Measurements from ENCODE around the gene DDX21.
"Not testable (repeated sequence)": the region's sequence is repeated elsewhere in the genome, so short reads cannot be mapped to it uniquely, and the experiment has no call there.

The DDX21 gene

DNA sequence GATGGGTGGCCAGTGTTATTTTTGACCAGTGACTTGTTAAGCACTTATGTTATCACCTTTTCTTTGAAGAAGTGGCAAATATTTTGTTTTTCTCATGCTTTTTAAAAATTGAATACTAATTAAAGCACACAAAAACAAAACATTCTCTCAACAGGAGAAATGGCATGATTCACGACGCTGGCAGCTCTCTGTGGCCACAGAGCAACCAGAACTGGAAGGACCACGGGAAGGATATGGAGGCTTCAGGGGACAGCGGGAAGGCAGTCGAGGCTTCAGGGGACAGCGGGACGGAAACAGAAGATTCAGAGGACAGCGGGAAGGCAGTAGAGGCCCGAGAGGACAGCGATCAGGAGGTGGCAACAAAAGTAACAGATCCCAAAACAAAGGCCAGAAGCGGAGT is 26.4 kb downstream of the DDX21 start:
- DNase-seq (ENCODE audit: extremely low spot score, insufficient read length, low read depth) (no peak), FAIRE-seq (no peak)

DNA sequence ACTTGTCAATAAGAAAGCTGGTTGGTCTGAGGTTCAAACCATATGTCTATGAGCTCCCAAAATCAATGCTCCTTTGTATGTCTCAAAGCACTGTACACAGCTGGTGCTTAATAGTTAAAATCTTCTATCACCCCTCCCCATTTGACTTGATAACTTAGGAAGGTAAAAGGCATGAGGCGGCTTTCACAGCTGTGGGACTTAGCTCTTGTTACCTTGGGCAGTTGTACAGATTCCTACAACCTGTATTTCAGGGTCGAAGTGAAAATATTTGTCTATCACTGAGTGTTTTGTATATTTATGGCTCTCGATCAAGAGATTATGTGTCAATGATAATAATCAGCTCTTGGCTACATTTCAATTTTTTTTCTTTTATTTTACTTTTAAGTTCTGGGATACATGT is 31.6 kb downstream of the DDX21 start:
- FAIRE-seq (no peak), DNase-seq (ENCODE audit: extremely low spot score, insufficient read length, low read depth) (no peak)

DNA sequence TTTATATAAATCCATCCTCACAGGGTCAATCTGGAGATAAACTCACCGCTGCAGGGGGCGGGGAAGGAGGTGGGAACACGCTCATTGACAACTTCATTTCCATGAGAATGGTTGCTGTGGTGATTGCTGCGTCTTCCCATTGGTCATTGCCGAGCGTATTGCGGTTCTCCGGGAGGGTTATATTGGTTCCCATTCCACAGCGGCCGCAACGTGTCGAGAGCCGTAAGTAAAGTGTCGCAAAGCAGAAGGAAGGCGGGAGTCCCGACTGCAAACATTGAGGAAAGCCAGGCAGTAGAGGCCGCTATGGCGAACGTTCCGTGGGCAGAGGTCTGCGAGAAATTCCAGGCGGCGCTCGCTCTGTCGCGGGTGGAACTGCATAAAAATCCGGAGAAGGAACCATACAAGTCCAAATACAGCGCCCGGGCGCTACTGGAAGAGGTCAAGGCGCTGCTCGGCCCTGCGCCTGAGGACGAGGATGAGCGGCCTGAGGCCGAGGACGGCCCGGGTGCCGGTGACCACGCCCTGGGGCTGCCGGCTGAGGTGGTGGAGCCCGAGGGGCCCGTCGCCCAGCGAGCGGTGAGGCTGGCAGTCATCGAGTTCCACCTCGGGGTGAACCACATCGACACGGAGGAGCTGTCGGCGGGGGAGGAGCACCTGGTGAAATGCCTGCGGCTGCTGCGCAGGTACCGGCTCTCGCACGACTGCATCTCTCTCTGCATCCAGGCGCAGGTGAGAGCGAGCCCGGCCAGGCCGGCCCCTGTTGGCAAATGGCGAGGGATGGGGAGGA is 32.8 kb downstream of the DDX21 start, which contains the start of gene KIFBP:
Gene KIFBP (plus strand): TSS at position 274 of the 787 bp plus-strand sequence. CDS start 30 bp downstream, at position 304.
- DNase-seq (ENCODE audit: extremely low spot score, insufficient read length, low read depth) (peak; percentile 86), FAIRE-seq (peak; percentile 97)

DNA sequence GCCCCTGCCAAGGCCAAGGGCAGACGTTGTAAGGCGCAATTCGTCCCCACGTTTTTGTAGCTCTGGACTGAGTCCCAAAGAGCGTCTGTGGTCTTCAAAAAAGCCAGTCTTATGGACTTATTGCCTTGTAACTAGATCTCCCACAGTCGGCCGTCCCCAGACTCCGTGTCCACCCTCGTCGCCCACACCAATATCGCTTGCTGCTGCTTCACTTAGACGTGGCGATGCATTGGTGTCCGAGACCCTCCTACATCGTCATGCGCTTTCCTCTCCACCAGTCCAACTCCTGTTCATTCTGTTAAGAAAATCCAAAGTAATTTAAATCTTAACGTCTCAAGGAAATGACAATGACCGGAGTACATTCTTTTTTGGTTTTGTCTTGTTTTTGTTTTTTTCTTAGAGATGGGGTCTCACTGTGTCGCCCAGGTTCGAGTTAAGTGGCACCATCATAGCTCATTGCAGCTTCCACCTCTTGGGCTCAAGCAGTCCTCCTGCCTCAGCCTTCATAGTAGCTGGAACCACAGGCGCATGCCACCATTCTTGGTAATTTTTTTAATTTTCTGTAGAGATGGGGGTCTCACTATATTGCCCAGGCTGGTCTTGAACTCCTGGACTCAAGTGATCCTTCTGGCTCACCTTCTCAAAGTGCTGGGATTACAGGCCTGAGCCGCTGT is 33.5 kb downstream of the DDX21 start:
- DNase-seq (ENCODE audit: extremely low spot score, insufficient read length, low read depth) (no peak), FAIRE-seq (no peak)

DNA sequence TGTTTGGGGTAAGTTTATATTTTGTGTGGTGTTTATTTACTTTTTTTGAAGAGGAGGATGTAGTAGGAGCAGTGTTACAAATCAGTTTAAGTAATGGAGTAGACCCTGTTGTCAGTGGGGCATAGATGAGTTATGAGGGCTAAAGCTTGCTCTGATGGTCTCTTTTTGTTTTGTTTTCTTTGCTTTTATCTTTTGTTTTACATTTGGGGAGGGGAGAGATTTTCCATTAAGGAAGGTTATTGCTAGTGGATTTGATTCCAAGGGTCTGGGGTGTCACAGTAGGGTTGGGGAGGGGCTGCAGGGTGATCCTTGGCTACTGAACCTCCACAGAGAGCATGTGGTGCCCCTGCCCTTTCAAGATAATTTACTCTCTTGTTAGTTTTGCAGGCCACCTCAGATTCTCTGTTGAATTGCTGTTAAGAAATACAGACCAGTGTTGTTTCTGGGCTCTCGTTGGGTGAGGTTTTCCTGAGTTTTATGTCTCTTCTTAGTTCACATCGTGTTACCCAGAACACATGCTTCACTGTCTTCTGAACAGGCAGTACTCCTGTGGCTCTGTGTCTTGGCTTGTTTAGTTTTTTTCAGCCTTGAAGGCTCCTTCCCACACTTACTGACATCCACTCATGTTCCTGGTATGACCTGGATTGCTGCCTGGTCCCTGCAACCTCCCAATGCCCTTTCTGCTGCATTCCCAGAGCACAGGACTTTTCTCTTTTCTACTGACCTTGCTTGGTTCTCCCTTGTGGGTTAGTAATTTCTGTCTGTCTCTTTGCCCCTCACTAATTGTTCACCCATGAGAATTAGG is 36.9 kb downstream of the DDX21 start:
- DNase-seq (ENCODE audit: extremely low spot score, insufficient read length, low read depth) (no peak), FAIRE-seq (no peak)

DNA sequence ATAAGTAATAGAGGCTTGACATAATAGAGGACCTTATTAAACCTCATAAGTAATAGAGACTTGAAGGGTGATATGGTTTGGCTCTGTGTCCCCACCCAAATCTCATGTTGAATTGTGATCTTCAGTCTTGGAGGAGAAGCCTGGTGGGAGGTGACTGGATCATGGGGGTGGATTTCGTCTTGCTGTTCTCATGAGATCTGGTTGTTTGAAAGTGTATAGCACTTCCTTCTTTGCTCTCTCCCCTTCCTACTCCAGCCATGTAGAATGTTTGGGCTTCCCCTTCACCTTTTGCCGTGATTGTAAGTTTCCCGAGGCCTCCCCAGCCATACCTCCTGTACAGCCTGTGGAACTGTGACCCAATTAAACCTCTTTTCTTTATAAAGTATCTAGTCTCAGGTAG is 41.2 kb downstream of the DDX21 start:
- FAIRE-seq (no peak), DNase-seq (ENCODE audit: extremely low spot score, insufficient read length, low read depth) (no peak)

DNA sequence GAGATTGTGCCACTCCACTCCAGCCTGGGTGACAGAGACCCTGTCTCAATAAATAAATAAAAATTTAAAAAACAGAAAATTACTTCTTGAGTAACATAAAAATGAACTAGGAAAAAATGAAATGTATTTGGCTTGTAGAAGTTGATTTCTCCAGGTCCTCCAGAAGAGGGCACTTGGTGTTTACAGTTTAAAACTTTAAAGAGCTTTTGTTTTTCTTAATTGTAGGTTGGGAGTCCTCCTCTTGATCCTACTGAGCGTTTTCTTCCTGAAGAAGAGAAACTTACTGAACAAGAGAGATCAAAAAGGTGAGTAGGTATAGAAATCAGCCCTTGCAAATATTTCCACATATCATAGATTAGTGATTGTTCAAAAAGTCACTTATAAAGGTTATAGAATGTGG is 48.9 kb downstream of the DDX21 start:
- FAIRE-seq = peak; percentile 78
- DNase-seq (ENCODE audit: extremely low spot score, insufficient read length, low read depth) = no peak

DNA sequence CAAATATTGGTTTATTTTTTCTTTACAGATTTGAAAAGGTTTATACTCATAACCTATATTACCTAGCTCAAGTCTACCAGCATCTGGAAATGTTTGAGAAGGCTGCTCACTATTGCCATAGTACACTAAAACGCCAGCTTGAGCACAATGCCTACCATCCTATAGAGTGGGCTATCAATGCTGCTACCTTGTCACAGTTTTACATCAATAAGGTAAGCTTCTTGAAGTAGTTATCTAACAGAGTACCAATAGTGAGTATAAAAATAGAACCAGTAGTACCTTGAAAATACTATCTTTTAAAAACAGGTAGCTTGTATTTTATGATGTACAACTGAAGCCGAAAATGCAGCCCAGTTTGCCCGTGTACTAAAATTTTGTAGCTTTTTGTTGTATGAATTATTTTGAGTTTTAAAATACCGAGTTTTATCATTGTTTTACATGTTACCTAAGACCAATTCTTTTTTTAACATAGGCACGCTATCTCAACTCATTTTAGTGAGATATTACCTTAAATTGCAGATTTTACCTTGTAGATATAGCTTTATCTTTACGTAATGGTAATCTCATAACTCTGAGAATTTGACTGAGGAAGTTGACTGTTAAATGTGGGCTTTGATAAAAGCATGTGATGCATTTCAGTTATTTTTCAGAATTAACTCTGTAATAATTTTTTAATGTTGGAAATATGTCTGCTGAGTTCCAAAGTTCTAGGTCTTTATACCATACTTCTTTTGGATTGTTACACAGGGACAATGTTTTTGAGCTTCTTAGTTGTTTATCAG is 49.9 kb downstream of the DDX21 start:
- DNase-seq (ENCODE audit: extremely low spot score, insufficient read length, low read depth) (no peak), FAIRE-seq (no peak)

DNA sequence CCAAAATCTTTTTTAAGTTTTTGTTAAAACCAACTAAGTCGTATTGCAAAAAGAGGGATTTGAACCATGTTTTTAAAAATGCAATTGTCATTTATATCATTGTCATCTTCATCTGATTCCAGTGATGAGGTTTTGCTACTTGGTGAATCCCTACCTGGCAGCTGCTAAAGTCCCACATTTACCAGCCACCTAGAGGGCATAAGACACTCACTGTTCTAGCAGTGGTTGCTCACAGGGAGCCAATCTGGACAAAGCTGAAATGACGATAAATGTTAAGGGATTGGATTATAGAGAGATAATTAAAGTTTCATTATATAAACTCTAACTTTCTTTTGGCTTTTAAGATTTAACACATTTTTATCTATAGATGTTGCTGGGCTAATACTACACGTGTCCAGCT is 51.3 kb downstream of the DDX21 start:
- DNase-seq (ENCODE audit: extremely low spot score, insufficient read length, low read depth) (no peak), FAIRE-seq (peak; percentile 42)

DNA sequence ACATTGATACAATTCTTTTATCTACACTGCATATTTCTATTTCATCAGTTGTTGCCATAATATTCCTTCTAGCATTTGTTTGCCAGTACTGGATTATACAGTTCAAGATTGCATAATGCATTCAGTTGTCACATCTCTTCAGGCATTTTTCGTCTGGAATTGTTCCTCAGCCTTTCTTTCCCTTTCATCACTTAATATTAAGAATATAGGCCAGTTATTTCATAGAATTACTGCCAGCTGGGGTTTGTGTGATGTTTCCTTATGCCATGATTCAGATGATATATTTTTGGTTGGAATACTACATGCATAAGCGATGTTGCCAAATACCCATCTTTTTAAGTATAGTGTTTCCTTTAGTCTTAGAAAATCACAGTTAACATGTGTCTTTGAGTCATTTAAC is 53.4 kb downstream of the DDX21 start:
- no peak for DNase-seq (ENCODE audit: extremely low spot score, insufficient read length, low read depth)
- FAIRE-seq = no peak

DNA sequence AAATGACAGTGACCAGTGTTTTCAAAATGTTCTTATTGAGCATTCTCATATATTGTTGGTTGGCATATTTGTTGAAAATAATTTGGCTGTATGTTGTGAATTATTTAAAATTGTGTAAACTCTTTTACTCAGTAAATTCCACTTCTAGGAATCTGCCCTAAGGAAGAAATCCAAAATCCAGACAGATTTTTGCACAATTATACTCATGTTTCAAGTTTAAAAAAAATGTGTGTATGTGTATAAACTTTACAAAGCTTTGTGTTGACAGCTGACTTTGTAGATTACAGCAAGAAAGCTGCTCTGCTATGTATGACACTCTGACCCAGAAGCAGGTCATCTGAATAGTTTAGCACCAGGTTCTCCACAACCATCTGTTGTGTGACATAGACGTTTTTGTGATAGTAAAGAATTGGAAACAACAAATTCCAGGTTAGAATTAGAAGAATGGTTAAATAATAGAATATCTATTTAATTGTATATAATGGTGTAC is 54.2 kb downstream of the DDX21 start:
- FAIRE-seq (no peak), DNase-seq (ENCODE audit: extremely low spot score, insufficient read length, low read depth) (no peak)

DNA sequence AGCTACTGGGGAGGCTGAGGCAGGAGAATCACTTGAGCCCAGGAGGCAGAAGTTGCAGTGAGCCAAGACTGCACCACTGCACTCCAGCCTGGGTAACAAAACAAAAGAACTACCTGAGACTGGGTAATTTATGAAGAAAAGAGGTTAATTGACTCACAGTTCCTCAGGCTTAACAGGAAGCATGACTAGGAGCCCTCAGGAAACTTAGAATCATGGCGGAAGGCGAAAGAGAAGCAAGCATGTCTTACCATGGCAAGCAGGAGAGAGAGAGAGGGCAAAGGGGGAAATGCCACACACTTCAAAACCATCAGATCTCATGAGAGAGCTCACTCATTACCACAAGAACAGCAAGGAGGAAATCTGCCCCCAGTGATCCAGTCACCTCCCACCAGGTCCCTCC is 56.8 kb downstream of the DDX21 start:
- not testable (repeated sequence) for DNase-seq (ENCODE audit: extremely low spot score, insufficient read length, low read depth); FAIRE-seq

DNA sequence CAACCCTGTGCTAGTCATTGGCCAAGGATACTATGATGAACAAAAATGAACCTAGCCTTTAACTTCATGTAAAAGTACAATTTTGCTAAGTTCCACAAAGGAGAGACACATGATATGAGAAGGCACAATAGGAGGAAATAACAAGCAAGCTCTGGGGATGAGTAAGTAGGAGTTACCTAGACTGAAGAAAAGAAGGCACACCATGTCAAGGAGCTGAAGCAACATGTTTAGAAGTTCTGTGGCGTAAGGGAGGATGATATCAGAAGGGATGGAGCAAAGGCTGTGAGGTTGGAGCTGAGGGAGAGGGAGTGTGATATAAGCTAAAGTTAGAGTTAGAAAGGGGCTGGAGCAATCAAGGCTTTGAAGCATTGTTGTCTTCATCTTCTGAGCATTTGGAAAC is 58.2 kb downstream of the DDX21 start:
- FAIRE-seq = no peak
- DNase-seq (ENCODE audit: extremely low spot score, insufficient read length, low read depth) = no peak

DNA sequence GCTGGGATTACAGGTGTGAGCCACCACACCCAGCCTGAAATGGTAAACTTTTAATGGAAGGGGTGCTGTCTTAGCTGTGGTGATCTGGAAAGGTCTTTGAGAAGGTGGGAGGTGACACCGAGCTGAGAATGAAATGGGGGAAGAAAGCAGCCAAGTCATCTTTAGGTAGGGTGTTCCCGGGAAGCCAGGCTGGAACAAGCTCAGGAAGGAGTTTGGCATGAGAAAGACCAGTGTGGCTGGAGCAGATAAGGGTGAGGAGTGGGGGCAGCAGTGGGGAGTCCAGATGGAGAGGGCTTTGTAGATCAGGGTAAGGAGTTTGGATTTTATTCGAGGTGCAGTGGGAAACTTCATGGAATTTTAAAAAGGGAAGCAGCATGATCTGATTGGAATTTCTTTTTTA is 62.6 kb downstream of the DDX21 start:
- no peak for FAIRE-seq
- no peak for DNase-seq (ENCODE audit: extremely low spot score, insufficient read length, low read depth)

DNA sequence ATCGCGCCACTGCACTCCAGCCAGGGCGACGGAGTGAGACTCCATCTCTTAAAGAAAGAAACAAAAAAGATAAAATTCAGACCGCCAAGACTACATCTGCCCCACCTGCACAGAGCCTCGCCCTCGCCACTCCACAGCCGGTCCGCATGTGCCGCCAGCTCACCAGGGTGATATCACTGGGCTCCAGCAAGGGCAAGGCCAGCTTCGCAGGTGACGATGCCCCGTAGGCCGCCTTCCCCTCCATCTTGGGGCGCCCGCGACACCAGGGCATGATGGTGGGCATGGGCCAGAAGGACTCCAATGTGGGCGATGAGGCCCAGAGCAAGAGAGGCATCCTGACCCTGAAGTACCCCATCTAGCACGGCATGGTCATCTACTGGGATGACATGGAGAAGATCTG is 66.6 kb downstream of the DDX21 start:
- no peak for FAIRE-seq
- no peak for DNase-seq (ENCODE audit: extremely low spot score, insufficient read length, low read depth)

DNA sequence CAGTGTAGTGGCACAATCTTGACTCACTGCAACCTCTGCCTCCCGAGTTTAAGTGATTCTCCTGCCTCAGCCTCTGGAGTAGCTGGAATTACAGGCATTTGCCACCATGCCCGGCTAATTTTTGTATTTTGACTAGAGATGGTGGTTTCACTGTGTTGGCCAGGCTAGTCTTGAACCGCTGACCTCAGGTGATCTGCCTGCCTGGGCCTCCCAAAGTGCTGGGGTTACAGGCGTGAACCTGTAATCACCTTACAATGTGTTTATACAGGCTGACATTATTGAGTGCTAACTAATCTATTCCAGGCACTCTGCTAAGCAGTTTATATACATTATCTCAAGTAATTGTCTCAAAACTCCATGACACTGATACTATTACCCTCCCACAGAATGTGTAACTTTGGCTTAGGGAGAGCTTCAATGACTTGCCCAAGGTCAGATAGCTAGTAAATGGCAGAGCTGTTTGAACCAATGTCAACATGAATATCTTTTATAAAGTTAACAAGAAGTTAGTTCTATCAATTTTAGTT is 69.5 kb downstream of the DDX21 start:
- DNase-seq (ENCODE audit: extremely low spot score, insufficient read length, low read depth) (no peak), FAIRE-seq (no peak)

DNA sequence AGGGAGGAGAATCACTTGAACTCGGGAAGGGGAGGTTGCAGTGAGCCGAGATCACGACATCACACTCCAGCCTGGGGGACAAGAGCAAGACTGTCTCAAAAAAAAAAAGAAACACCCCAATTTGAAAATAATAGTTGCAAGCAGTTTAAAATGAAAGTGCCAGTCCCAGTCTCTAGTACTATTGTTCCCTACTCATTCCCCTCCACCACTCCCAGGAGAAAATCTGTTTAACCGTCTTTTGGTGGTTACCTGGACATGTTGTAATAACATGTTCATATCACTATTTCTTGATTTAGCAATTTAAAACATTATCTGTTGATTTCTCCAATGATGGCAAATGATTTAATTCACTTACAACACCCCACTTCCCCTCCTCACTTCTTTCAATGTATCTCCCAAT is 77.3 kb downstream of the DDX21 start:
- no peak for DNase-seq (ENCODE audit: extremely low spot score, insufficient read length, low read depth)
- FAIRE-seq = no peak

Measured in GM18507 (cell line).